HepG2 (cell line): ENCODE data around the gene PAPPA2. TPM values are rescaled to one million over a fixed set of nuclear protein-coding genes. Genes with fewer than 3 reads are reported as not detected.

Experiments used
- ATAC-seq: fragments of 200-7000 bp; cut with Tn5 transposase; 3 replicates; pipeline ENCODE4 v1.9.1; 2020; ENCODE audit warnings: mild to moderate bottlenecking, moderate library complexity
- BruUV-seq: library from RNA; stranded (reverse); fragments of 400-500 nt; replicated peaks from 2 replicates; lab custom pipeline; 2021; lab: Mats Ljungman, UMichigan
- CTCF ChIA-PET: fragments of 300-600 bp; formaldehyde crosslinking; extraction: SDS; loops from one replicate; lab custom pipeline; 2021; ENCODE audit warnings: low total read pairs, inconsistent platforms, low intra/inter-chr PET ratio; lab: Yijun Ruan, JAX
- POLR2A ChIA-PET: fragments of 350-600 bp; sonication (Branson Sonifier 250); formaldehyde crosslinking; loops from one replicate; lab custom pipeline; 2020; ENCODE audit warnings: antibody characterized with exemption, inconsistent platforms; lab: Yijun Ruan, JAX
- DNase-seq: peaks from one replicate; pipeline ENCODE4 v3.0.0-alpha.2; 2015; ENCODE audit warnings: low spot score
- FAIRE-seq: peaks from 3 replicates; lab custom pipeline; 2011; peaks lifted over from hg19 to GRCh38; lab: Jason Lieb, UNC
- H2AFZ ChIP-seq: one replicate; pipeline ENCODE4 v1.6.1; 2011; ENCODE audit warnings: low read length, inconsistent platforms
- H3K27ac ChIP-seq: fragments of 300-600 bp; 3 replicates; pipeline ENCODE4 v1.8.0; 2011; ENCODE audit warnings: mixed run types, mild to moderate bottlenecking, mixed read lengths, low read length, inconsistent platforms; ENCODE audit not compliant: insufficient read depth; ENCODE audit errors: extremely low read length
- H3K27me3 ChIP-seq, 2 experiments: fragments of 200-600 bp in 1 of 2; 2 replicates in 1 of 2; 3 replicates in 1 of 2; pipeline versions ENCODE4 v1.6.0 to v1.8.0; 2011; ENCODE audit warnings: low read length in 2 of 2, mild to moderate bottlenecking in 2 of 2, moderate library complexity in 2 of 2, inconsistent platforms in 1 of 2; ENCODE audit not compliant: insufficient read depth in 2 of 2, control insufficient read depth in 1 of 2
- H3K36me3 ChIP-seq, 2 experiments: fragments of 200-600 bp in 1 of 2; replicated peaks in 1 of 2; 2 replicates in 1 of 2; 3 replicates in 1 of 2; pipeline versions ENCODE4 v1.5.1 to v1.8.0; 2011; ENCODE audit warnings: low read length in 2 of 2, inconsistent platforms in 1 of 2; ENCODE audit not compliant: insufficient read depth in 2 of 2, control insufficient read depth in 1 of 2
- H3K4me1 ChIP-seq: 2 replicates; pipeline ENCODE4 v1.5.1; 2012; ENCODE audit warnings: low read length, inconsistent platforms; ENCODE audit not compliant: insufficient read depth
- H3K4me2 ChIP-seq: 2 replicates; pipeline ENCODE4 v1.6.0; 2011; ENCODE audit warnings: low read depth, low read length, inconsistent platforms
- H3K4me3 ChIP-seq, 3 experiments: fragments of 200-600 bp in 1 of 3; sonication (generic), shearing (Covaris generic) in 1 of 3; replicated peaks in 1 of 3; 2 replicates each; pipeline ENCODE4 v1.5.1; 2011 to 2016; ENCODE audit warnings: low read length in 3 of 3, inconsistent platforms in 2 of 3, low read depth in 2 of 3, mild to moderate bottlenecking in 2 of 3, control low read depth in 1 of 3, mixed read lengths in 1 of 3; ENCODE audit not compliant: insufficient read depth in 1 of 3
- H3K79me2 ChIP-seq: one replicate; pipeline ENCODE4 v1.6.1; 2011; ENCODE audit warnings: low read length, inconsistent platforms; ENCODE audit not compliant: insufficient read depth
- H3K9ac ChIP-seq: 2 replicates; pipeline ENCODE4 v1.6.0; 2011; ENCODE audit warnings: mild to moderate bottlenecking, low read depth, low read length, inconsistent platforms; ENCODE audit not compliant: insufficient read depth
- H3K9me3 ChIP-seq: 2 replicates; pipeline ENCODE4 v1.5.1; 2012; ENCODE audit warnings: mild to moderate bottlenecking, low read length
- H4K20me1 ChIP-seq: 2 replicates; pipeline ENCODE4 v1.6.0; 2011; ENCODE audit warnings: inconsistent platforms, mild to moderate bottlenecking, low read length, moderate library complexity; ENCODE audit not compliant: insufficient read depth
- CC2D1A ChIP-seq: sonication (generic); formaldehyde crosslinking; IDR thresholded peaks from 2 replicates; pipeline ENCODE4 v1.8.1; 2023; ENCODE audit warnings: mild to moderate bottlenecking, missing genetic modification reagents
- ISL2 ChIP-seq: sonication (generic); formaldehyde crosslinking; IDR thresholded peaks from 2 replicates; pipeline ENCODE4 v1.5.0; 2020; ENCODE audit warnings: missing genetic modification reagents
- LRRFIP1 ChIP-seq: sonication (generic); formaldehyde crosslinking; conservative IDR thresholded peaks from 2 replicates; pipeline ENCODE4 v1.4.0; 2020; ENCODE audit warnings: missing genetic modification reagents
- MXD1 ChIP-seq: sonication (generic); formaldehyde crosslinking; IDR thresholded peaks from 2 replicates; pipeline ENCODE4 v1.4.0; 2020; ENCODE audit warnings: mild to moderate bottlenecking, missing genetic modification reagents
- PRPF4 ChIP-seq: fragments of 200-400 bp; formaldehyde crosslinking; IDR thresholded peaks from 2 replicates; pipeline ENCODE4 v1.6.1; 2016; ENCODE audit warnings: low read length, low read depth; ENCODE audit not compliant: poor library complexity, severe bottlenecking
- TBX2 ChIP-seq: sonication (generic); formaldehyde crosslinking; IDR thresholded peaks from 2 replicates; pipeline ENCODE4 v1.5.0; 2020; ENCODE audit warnings: missing genetic modification reagents, mild to moderate bottlenecking, borderline replicate concordance
- ZBTB1 ChIP-seq: sonication (generic); formaldehyde crosslinking; IDR thresholded peaks from 2 replicates; pipeline ENCODE4 v1.4.0; 2020; ENCODE audit warnings: missing genetic modification reagents, borderline replicate concordance
- ZNF224 ChIP-seq: sonication (generic); formaldehyde crosslinking; IDR thresholded peaks from 2 replicates; pipeline ENCODE4 v1.5.0; 2020; ENCODE audit warnings: mild to moderate bottlenecking, missing genetic modification reagents
- ZNF230 ChIP-seq: sonication (generic); formaldehyde crosslinking; IDR thresholded peaks from 2 replicates; pipeline ENCODE4 v1.4.0; 2020; ENCODE audit warnings: mild to moderate bottlenecking, missing genetic modification reagents
- ZNF746 ChIP-seq: sonication (generic); formaldehyde crosslinking; IDR thresholded peaks from 2 replicates; pipeline ENCODE4 v1.8.0; 2022; ENCODE audit warnings: mild to moderate bottlenecking, missing genetic modification reagents
- ZSCAN30 ChIP-seq: sonication (generic); formaldehyde crosslinking; IDR thresholded peaks from 2 replicates; pipeline ENCODE4 v1.5.0; 2020; ENCODE audit warnings: mild to moderate bottlenecking, missing genetic modification reagents
- ZZZ3 ChIP-seq: sonication (generic); formaldehyde crosslinking; IDR thresholded peaks from 2 replicates; pipeline ENCODE4 v1.4.0; 2020; ENCODE audit warnings: missing genetic modification reagents, mild to moderate bottlenecking, borderline replicate concordance
- WGBS: methylation state at CpG from one replicate; pipeline ENCODE4 v1.1.6; 2017; ENCODE audit warnings: low lambda C conversion rate; 5-methylcytosine and 5-hydroxymethylcytosine counted together
- in situ Hi-C: cut with HindIII; loops from 2 replicates; pipeline ENCODE4 v1.10.0; 2017; ENCODE audit warnings: low pct_unique_long_range_greater_than_20kb; ENCODE audit not compliant: extremely low pct_ligation_motif_present
- intact Hi-C: fragments of 100-400 bp; cut with micrococcal nuclease; formaldehyde crosslinking; loops from one replicate; pipeline ENCODE4 v1.10.0; 2022; ENCODE audit not compliant: unreplicated experiment
- polyA plus RNA-seq, 8 experiments: library from polyadenylated mRNA; depleted of rRNA in 3 of 8; stranded (reverse) in 7 of 8; unstranded in 1 of 8; fragments of >200 nt; fragmentation: Illumina TruSeq in 4 of 8; extraction: Trizol in 4 of 8; gene quantifications; 2 replicates each; pipeline versions ENCODE4 v1.2.1 to v1.2.3, GENCODE V29; 2011 to 2016; ENCODE audit warnings: low read depth in 4 of 8, missing spikeins in 1 of 8, mixed read lengths in 1 of 8; ENCODE audit not compliant: insufficient read depth in 1 of 8
- total RNA-seq, 5 experiments: library from RNA; depleted of rRNA; stranded (reverse); fragments of >200 nt; fragmentation: Illumina TruSeq; extraction: Trizol; gene quantifications; 2 replicates each; pipeline ENCODE4 v1.2.3, GENCODE V29; 2016; ENCODE audit warnings: low read depth in 1 of 5

Gene PAPPA2
- total and polyA plus RNA-seq, 2 of the 13 experiments (the other 11 are each of a cell fraction or from before 2014, with no cell fraction given) = 0.01 TPM; not detected in 1

GRCh38 chr1:176795929-176796328 is 333.0 kb downstream of the PAPPA2 start:
- no TSS peak for BruUV-seq
- intact Hi-C loops (no loop called here), in situ Hi-C loops (no loop called here)
- no peaks in the 10 kb centered on the region for H3K79me2 ChIP-seq
- no peaks in the 10 kb centered on the region for H4K20me1 ChIP-seq
- no peak overlapping the region for H3K27ac ChIP-seq
- no peak overlapping the region for H3K4me2 ChIP-seq
- ATAC-seq (no peak), FAIRE-seq (no peak), DNase-seq (no peak)
- POLR2A ChIA-PET = no interaction called here
- CTCF ChIA-PET = no interaction called here
- no peaks in the 10 kb centered on the region for H3K27me3 ChIP-seq
- H3K9me3 ChIP-seq = no peaks in the 10 kb centered on the region
- H3K4me3 ChIP-seq = no peak overlapping the region
- H3K9ac ChIP-seq = no peak overlapping the region
- no peak for TF ChIP-seq PRPF4
- no peak for TF ChIP-seq LRRFIP1 (CRISPR knock-in tag)
- no peak for TF ChIP-seq ZNF746 (CRISPR knock-in tag)
- no peak for TF ChIP-seq ZNF230 (CRISPR knock-in tag)
- no peak for TF ChIP-seq ZZZ3 (CRISPR knock-in tag)
- no peak for TF ChIP-seq ZBTB1
- TF ChIP-seq MXD1 (CRISPR knock-in tag) = no peak
- no peak for TF ChIP-seq CC2D1A
- no peak for TF ChIP-seq TBX2
- no peak for TF ChIP-seq ZSCAN30 (CRISPR knock-in tag)
- no peak for TF ChIP-seq ZNF224
- no peak for TF ChIP-seq ISL2 (CRISPR knock-in tag)
- no peaks in the 10 kb centered on the region for H3K36me3 ChIP-seq
- H3K4me1 ChIP-seq = no peaks in the 10 kb centered on the region
- WGBS = 3% methylated on average over 2 of the region's 2 CpGs
- H2AFZ ChIP-seq = no peak overlapping the region
